Mammary epithelial cell (primary cell): ENCODE measurements around the gene MIB2.

Experiments used
- CTCF ChIP-seq, 2 donors: IDR thresholded peaks in 1 of 2; conservative IDR thresholded peaks in 1 of 2; 2 replicates each; pipeline ENCODE4 v1.5.1; 2011 to 2012; ENCODE audit warnings: inconsistent platforms in 2 of 2, low read length in 2 of 2, mild to moderate bottlenecking in 2 of 2, control low read depth in 1 of 2, low read depth in 1 of 2; ENCODE audit not compliant: insufficient read depth in 1 of 2; ENCODE audit errors: extremely low read depth in 1 of 2
- EZH2 ChIP-seq: IDR thresholded peaks from 2 replicates; pipeline ENCODE4 v1.6.1; 2012; ENCODE audit warnings: low read length, inconsistent platforms, borderline replicate concordance

GRCh38 chr1:1665815-1666251, 50.5 kb downstream of the MIB2 start:
- peak; percentile 38 to 47 for TF ChIP-seq CTCF (conservative IDR thresholded peaks at IDR 0.05 in 1 of 2, IDR thresholded peaks at IDR 0.05 in 1 of 2; ENCODE audit: extremely low read depth in 1 of 2, insufficient read depth in 1 of 2, low read depth in 1 of 2, low read length in 2 of 2)
- no peak for TF ChIP-seq EZH2
